Measurements from ENCODE around the gene SLC26A8.

- TF ChIP-seq POLR2AphosphoS5 (IDR thresholded peaks at IDR 0.05; ENCODE audit: low read depth, low read length) (no peak), POLR2A (IDR thresholded peaks at IDR 0.05; ENCODE audit: low read depth, low read length) (no peak)
These were observed 26.7 kb upstream of the SLC26A8 start for GRCh38 chr6:36050947-36051710.
